Measurements from ENCODE around the gene LEUTX. TPM values are rescaled to one million over a fixed set of nuclear protein-coding genes. Genes with fewer than 3 reads are reported as not detected.

The LEUTX gene
- total RNA-seq, 1 donor from 2014 or later, result not detected

- no peak for DNase-seq (ENCODE audit: low spot score)
- Histone ChIP-seq H3K9ac (no peak overlapping the region), H3K4me2 (no peak overlapping the region), H3K79me2 (ENCODE audit: low read depth) (no peaks in the 10 kb centered on the region), H3K4me1 (no peaks in the 10 kb centered on the region), H3K27me3 (no peaks in the 10 kb centered on the region), H4K20me1 (ENCODE audit: low read depth) (no peaks in the 10 kb centered on the region), H2AFZ (replicated peaks) (no peak overlapping the region), H3K9me3 (ENCODE audit: low read depth) (peaks cover 3% of the 10 kb centered on the region), H3K27ac (no peak overlapping the region), H3K36me3 (no peaks in the 10 kb centered on the region), H3K4me3 (no peak overlapping the region), H3F3A (ENCODE audit: low read depth) (no peaks in the 10 kb centered on the region)
- Mint-ChIP-seq H3K36me3 (no peaks in the 10 kb centered on the region), H3K4me1 (no peaks in the 10 kb centered on the region), H3K4me3 (no peak overlapping the region), H3K9me3 (no peaks in the 10 kb centered on the region), H3K27ac (no peak overlapping the region), H3K27me3 (ENCODE audit: insufficient read depth, low read depth) (peaks cover 3% of the 10 kb centered on the region)
- TF ChIP-seq EZH2 (IDR thresholded peaks at IDR 0.05) (no peak), CTCF (IDR thresholded peaks at IDR 0.05) (no peak), EZH2phosphoT487 (IDR thresholded peaks at IDR 0.05) (no peak)
Observed at GRCh38 chr19:39740395-39740794, 38.3 kb upstream of the LEUTX start.

GRCh38 chr19:39745643-39746042 lies 33.0 kb upstream of the LEUTX start:
- H3K9ac ChIP-seq, result no peak overlapping the region
- Mint-ChIP-seq H3K27me3 (ENCODE audit: insufficient read depth, low read depth) (peaks cover 4% of the 10 kb centered on the region), H3K4me1 (no peaks in the 10 kb centered on the region)

GRCh38 chr19:39746836-39747529 lies 31.7 kb upstream of the LEUTX start:
- H3K36me3 ChIP-seq, result no peaks in the 10 kb centered on the region
- no peak for DNase-seq (ENCODE audit: low spot score)
- H2AFZ ChIP-seq (replicated peaks), result no peak overlapping the region
- H3K4me2 ChIP-seq, result no peak overlapping the region
- H3F3A ChIP-seq (ENCODE audit: low read depth), result no peaks in the 10 kb centered on the region
- no peaks in the 10 kb centered on the region for H3K36me3 Mint-ChIP-seq
- H3K4me1 ChIP-seq, result no peaks in the 10 kb centered on the region
- TF ChIP-seq EZH2phosphoT487 (IDR thresholded peaks at IDR 0.05), result no peak
- TF ChIP-seq EZH2 (IDR thresholded peaks at IDR 0.05), result no peak
- no peak for TF ChIP-seq CTCF (IDR thresholded peaks at IDR 0.05)
- H3K4me3 ChIP-seq, result no peak overlapping the region
- no peak overlapping the region for H3K27ac ChIP-seq
- peaks cover 4% of the 10 kb centered on the region for H3K27me3 Mint-ChIP-seq (ENCODE audit: insufficient read depth, low read depth)
- H3K27me3 ChIP-seq, result no peaks in the 10 kb centered on the region
- H3K9ac ChIP-seq, result no peak overlapping the region
- no peaks in the 10 kb centered on the region for H3K9me3 Mint-ChIP-seq
- no peak overlapping the region for H3K27ac Mint-ChIP-seq
- no peaks in the 10 kb centered on the region for H3K4me1 Mint-ChIP-seq
- H3K9me3 ChIP-seq (ENCODE audit: low read depth), result peaks cover 3% of the 10 kb centered on the region
- H4K20me1 ChIP-seq (ENCODE audit: low read depth), result no peaks in the 10 kb centered on the region
- H3K79me2 ChIP-seq (ENCODE audit: low read depth), result no peaks in the 10 kb centered on the region
- no peak overlapping the region for H3K4me3 Mint-ChIP-seq

More at GRCh38 chr19:39745643-39746042, 33.0 kb upstream of the LEUTX start:
- Histone ChIP-seq H3K27ac (no peak overlapping the region), H3K36me3 (no peaks in the 10 kb centered on the region), H4K20me1 (ENCODE audit: low read depth) (no peaks in the 10 kb centered on the region), H3K27me3 (no peaks in the 10 kb centered on the region), H3K4me3 (no peak overlapping the region), H2AFZ (replicated peaks) (no peak overlapping the region), H3F3A (ENCODE audit: low read depth) (no peaks in the 10 kb centered on the region), H3K4me2 (no peak overlapping the region), H3K9me3 (ENCODE audit: low read depth) (peaks cover 3% of the 10 kb centered on the region), H3K4me1 (no peaks in the 10 kb centered on the region), H3K79me2 (ENCODE audit: low read depth) (no peaks in the 10 kb centered on the region)
- Mint-ChIP-seq H3K4me3 (no peak overlapping the region), H3K9me3 (no peaks in the 10 kb centered on the region), H3K36me3 (no peaks in the 10 kb centered on the region), H3K27ac (no peak overlapping the region)
- no peak for DNase-seq (ENCODE audit: low spot score)
- TF ChIP-seq EZH2 (IDR thresholded peaks at IDR 0.05), result no peak
- no peak for TF ChIP-seq CTCF (IDR thresholded peaks at IDR 0.05)
- TF ChIP-seq EZH2phosphoT487 (IDR thresholded peaks at IDR 0.05), result no peak

Measured in neural progenitor cell (in vitro differentiated cells).